ENCODE results near the gene EML4.

GRCh38 chr2:42205337-42205736, 36.2 kb downstream of the EML4 start:
- TF ChIP-seq CTCF (IDR thresholded peaks at IDR 0.05 in 4 of 5, conservative IDR thresholded peaks at IDR 0.05 in 1 of 5) (no peak), POLR2A (IDR thresholded peaks at IDR 0.05) (no peak)

Data from gastrocnemius medialis (tissue), 4 donors.